Measurements from ENCODE around the gene RSPH10B2.
"Not testable (repeated sequence)": the region's sequence is repeated elsewhere in the genome, so short reads cannot be mapped to it uniquely, and the experiment has no call there.

The RSPH10B2 gene

DNA sequence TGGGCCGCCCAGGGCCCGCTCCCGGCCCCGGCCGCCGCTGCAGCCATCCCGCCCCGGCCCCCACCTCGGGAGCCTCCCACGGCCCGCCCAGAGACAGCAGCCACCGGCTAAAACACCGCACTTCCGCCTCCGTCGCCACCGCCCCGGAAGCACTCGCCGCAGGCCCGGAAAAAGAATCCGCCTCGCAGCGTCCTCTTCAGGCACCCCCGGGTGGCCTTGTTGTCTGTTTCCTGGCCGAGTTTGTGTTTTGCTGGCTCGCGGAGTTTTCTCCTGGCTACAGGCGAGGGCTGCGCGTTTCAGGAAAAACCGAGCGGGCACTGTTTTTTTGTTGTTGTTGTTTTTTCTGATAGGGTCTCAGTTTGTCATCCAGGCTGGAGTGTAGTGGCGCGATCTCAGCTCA, 72.2 kb downstream of the RSPH10B2 start, which contains the start of gene CCZ1B:
Gene CCZ1B, minus strand, starts transcription at position 125 of the 400 bp plus-strand sequence. Its CDS starts 78 bp downstream, at position 47.
- TF ChIP-seq, protein P1, sequence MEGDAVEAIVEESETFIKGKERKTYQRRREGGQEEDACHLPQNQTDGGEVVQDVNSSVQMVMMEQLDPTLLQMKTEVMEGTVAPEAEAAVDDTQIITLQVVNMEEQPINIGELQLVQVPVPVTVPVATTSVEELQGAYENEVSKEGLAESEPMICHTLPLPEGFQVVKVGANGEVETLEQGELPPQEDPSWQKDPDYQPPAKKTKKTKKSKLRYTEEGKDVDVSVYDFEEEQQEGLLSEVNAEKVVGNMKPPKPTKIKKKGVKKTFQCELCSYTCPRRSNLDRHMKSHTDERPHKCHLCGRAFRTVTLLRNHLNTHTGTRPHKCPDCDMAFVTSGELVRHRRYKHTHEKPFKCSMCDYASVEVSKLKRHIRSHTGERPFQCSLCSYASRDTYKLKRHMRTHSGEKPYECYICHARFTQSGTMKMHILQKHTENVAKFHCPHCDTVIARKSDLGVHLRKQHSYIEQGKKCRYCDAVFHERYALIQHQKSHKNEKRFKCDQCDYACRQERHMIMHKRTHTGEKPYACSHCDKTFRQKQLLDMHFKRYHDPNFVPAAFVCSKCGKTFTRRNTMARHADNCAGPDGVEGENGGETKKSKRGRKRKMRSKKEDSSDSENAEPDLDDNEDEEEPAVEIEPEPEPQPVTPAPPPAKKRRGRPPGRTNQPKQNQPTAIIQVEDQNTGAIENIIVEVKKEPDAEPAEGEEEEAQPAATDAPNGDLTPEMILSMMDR (IDR thresholded peaks at IDR 0.05; ENCODE audit: insufficient read depth, low read length, missing control alignments) = peak; percentile 39
- POLR2A ChIA-PET; DNase-seq (ENCODE audit: low read depth, low spot score); CTCF ChIA-PET: not testable (repeated sequence)
- peak within 1 kb of the TSS; percentile 58 for H3K4me3 ChIP-seq (ENCODE audit: low read depth, low read length)

DNA sequence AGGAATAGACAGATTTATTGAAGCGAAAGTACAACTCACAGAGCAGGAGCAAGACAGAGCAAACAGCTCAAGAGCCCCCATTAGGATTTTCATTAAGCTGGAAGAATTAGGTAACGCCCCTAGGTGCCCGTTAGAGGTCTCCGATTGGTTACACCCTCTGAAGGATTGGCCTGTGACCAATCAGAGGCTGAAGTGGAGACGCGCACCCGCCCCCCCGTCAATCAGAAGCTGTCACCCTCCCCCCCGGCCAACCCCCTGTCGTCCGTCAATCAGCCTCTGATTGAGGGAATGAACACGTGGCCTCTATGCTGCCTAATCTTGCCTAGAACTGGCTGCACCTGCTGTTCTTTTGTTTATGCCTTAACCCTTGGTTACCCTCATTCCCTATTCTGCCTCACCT, 73.3 kb downstream of the RSPH10B2 start:
- POLR2A ChIA-PET; DNase-seq (ENCODE audit: low read depth, low spot score); CTCF ChIA-PET; H3K4me3 ChIP-seq (ENCODE audit: low read depth, low read length): not testable (repeated sequence)

DNA sequence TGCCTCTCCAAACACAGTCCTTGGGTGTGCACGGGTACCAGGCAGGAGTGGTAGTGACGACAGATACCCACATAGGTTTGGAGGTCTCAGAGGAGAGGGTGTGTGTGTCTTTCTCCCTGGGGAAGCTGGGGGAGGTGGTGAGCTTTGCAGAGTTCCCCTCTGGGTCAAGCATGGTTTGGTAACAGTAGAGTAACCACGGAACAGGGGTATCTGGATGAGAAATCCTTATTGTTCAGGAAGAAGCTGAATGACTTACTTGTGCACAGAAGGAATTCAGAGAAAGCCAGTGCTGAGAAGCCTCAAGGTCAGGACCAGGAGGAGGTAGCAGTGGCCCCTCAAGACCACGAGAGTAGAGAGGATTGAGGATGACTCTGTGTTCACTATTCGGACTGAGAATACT, 75.7 kb downstream of the RSPH10B2 start:
- CTCF ChIA-PET; H3K4me3 ChIP-seq (ENCODE audit: low read depth, low read length); POLR2A ChIA-PET; DNase-seq (ENCODE audit: low read depth, low spot score): not testable (repeated sequence)

DNA sequence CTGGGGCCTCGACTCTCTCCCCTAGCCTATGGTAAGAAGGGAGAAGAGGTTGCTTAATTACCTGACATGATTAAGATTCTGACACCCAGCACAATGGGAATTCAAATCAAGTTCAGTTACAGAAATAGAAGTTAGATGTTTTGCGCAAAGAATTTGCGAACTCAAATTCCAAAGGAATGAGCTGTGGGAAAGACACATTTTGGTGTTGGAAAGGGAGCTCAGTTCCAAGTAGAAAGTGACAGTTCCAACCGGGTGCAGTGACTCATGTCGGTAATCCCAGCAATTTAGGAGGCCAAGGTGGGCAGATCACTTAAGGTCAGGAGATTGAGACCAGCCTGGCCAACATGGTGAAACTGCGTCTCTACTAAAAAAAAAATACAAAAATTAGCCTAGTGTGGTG, 76.1 kb downstream of the RSPH10B2 start:
- H3K4me3 ChIP-seq (ENCODE audit: low read depth, low read length); CTCF ChIA-PET; DNase-seq (ENCODE audit: low read depth, low spot score); POLR2A ChIA-PET: not testable (repeated sequence)

DNA sequence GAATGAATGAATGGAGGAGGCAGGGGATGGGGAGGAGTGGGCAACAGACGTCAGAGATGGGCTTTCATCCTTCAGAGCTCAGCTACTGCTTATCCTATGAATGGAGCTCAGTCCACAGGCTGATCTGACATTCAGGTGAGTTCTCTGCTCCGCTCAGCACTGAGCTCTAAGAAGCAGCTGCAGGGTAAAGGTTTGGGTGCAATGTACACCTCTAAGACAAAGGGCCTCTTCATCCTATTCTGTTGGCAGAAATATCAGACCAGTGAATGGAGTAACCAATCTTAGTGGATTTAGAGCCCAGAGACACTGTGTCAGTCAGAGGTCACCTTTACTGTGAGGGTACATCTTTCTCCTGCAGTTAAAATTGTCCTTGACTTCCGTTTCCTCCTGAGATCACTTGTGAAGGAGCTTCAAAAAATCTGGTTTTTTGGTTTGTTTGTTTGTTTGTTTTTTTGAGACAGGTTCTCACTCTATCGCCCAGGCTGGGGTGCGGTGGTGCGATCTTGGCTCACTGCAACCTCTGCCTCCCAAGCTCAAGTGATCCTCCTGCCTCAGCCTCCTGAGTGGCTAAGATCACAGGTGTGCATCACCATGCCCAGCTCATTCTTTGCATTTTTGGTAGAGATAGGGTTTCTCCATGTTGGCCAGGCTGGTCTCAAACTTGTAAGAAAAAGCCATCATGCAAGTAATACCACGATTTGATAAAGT, 77.3 kb downstream of the RSPH10B2 start:
- TF ChIP-seq, protein P1 (IDR thresholded peaks at IDR 0.05; ENCODE audit: insufficient read depth, low read length, missing control alignments) = no peak
- ChIA-PET CTCF (no interaction called here), POLR2A (no interaction called here)

DNA sequence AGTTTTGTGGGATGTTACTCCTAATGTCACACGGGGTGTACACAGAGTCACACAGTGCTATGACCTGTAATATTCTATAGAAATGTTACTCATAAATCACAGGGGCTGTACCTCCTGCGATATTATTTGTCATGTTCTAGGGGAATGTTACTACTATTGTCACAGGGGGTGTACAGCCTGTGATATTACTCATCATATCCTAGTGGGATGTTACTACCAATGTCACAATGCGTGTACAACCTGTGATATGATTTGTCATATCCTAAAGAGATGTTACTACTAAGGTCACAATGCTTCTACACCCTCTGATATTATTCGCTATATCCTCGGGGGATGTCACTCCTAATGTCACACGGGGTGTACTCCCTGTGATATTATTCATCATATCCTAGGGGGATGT, 79.7 kb downstream of the RSPH10B2 start:
- no peak for DNase-seq (ENCODE audit: low read depth, low spot score)
- CTCF ChIA-PET = no interaction called here
- TF ChIP-seq, protein P1 (IDR thresholded peaks at IDR 0.05; ENCODE audit: insufficient read depth, low read length, missing control alignments) = no peak
- H3K4me3 ChIP-seq (ENCODE audit: low read depth, low read length) = no peak overlapping the region
- POLR2A ChIA-PET = no interaction called here

More for the DNA sequence above, 77.3 kb downstream of the RSPH10B2 start:
- no peak for DNase-seq (ENCODE audit: low read depth, low spot score)
- no peak overlapping the region for H3K4me3 ChIP-seq (ENCODE audit: low read depth, low read length)

DNA sequence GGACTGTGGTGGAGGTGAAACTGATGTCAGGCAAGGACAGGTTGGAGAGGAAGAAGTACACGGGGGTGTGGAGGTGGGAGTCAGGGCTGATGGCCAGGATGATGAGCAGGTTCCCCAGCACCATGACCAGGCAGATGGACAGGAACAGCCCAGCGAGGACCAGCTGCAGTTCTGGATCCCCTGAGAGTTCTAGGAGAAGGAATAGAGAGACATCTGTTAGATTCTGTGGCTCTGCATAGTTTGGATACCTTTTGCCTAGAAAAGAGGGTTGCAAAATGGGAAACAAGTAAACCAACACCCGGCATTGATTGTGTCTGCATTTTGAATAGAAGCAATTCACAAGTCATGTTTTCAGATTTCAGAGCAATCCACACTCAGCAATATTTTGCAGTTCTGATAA, 81.6 kb downstream of the RSPH10B2 start:
- POLR2A ChIA-PET; H3K4me3 ChIP-seq (ENCODE audit: low read depth, low read length); CTCF ChIA-PET; DNase-seq (ENCODE audit: low read depth, low spot score): not testable (repeated sequence)

DNA sequence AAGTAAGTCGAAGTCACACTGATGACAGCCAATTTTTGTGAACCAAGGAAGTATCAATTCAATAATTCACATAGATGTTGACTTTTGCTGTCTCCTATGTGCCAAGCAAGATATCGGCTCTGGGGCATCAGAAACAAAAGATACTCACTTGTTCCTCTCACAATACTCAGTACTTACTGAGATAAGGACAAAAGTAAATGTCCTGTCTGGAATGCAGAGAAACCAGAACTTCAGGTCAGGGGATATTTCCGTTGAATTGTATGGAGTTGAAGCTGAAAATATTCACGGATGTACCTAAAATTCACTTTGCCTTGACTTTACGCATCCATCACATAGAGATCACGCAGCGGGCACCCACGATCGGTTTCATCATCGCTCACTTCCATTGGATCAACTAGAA, 83.2 kb downstream of the RSPH10B2 start:
- CTCF ChIA-PET; POLR2A ChIA-PET; H3K4me3 ChIP-seq (ENCODE audit: low read depth, low read length); DNase-seq (ENCODE audit: low read depth, low spot score): not testable (repeated sequence)

DNA sequence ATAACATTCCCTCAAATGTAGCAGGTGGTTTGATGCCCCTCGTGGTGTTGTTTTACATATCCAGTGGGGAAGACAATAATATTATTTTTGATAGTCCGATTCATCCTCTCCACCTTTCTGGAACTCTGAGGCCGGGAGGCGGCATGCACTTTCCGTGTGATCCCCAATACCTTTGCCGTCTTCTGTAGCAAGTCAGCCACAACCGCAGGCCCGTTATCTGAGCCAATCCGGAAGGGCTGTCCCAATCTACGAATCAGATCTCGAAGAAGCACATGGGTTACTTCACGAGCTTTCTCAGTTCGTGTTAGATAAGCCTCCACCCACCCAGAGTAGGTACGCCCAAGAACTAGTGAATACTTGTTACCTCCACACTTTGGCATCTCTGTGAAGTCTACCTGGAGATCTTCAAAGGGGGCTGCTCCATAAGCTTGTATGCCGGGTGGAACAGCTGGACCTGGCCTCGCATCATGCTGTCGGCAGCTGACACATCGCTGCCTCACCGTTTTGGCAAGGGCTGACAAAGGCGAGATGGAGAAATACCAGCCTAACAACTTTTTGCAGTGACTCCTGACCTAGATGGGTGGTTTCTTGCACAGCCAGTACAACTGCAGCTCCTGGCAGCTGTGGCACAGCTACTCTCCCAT, 88.5 kb downstream of the RSPH10B2 start:
- CTCF ChIA-PET; DNase-seq (ENCODE audit: low read depth, low spot score); POLR2A ChIA-PET; H3K4me3 ChIP-seq (ENCODE audit: low read depth, low read length): not testable (repeated sequence)

DNA sequence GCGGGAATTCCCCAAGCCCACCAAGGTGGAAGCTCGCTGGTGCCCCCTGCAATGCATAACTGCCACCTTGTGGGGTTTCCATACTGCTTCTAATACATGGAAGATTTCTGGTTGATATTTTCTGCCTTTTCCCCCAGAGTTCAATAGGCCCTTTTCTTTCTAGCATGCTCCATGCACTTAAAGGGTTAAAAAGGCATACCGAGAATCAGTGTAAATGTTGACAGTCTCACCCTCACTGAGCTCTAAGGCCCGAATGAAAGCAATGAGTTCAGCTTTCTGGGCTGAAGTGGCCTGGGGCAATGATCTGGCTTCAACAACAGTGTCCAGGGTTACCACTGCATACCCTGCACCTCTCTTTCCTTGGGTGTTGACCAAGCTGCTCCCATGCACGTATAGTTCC, 89.2 kb downstream of the RSPH10B2 start:
- H3K4me3 ChIP-seq (ENCODE audit: low read depth, low read length); POLR2A ChIA-PET; DNase-seq (ENCODE audit: low read depth, low spot score); CTCF ChIA-PET: not testable (repeated sequence)

DNA sequence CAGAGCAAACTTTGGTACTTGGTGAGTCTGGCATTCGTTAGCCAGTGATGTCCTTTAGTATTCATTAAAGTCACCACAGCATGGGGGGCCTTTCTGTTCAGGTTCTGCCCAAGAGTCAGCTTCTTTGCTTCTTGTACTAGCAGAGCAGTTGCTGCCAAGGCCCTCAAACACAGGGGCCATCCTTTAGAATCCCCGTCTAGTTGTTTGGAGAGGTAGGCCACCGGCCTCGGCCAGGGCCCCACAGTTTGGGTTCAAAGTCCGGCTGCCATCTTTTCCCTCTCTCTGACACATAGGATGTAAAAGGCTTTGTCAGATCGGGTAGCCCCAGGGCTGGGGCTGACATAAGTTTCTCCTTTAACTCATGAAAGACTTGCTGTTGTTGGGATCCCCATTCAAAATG, 89.8 kb downstream of the RSPH10B2 start:
- CTCF ChIA-PET; DNase-seq (ENCODE audit: low read depth, low spot score); POLR2A ChIA-PET; H3K4me3 ChIP-seq (ENCODE audit: low read depth, low read length): not testable (repeated sequence)

DNA sequence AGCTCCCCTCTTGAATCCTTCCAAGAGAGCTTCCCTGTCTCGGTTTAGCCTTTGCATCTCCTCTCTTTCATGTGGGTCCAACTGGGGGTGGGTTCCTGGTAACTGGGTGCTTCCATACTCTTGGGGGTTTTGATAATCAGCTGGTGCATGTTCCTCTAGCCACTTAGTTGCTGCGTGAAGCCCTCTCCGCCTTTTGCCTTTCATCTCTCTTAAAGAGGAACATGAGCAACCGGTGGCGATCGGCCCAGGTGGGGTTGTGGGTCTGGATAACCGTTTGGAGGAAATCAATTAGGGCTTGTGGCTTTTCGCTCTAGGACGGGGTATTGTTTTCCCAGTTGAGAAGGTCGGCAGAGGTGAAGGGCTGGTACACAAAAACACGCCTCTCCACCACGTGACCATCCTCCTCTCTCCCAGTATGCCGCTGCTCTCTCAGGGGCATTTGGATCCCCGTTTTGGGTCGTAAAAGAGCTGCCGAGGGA, 92.1 kb downstream of the RSPH10B2 start:
- CTCF ChIA-PET; H3K4me3 ChIP-seq (ENCODE audit: low read depth, low read length); POLR2A ChIA-PET; DNase-seq (ENCODE audit: low read depth, low spot score): not testable (repeated sequence)

DNA sequence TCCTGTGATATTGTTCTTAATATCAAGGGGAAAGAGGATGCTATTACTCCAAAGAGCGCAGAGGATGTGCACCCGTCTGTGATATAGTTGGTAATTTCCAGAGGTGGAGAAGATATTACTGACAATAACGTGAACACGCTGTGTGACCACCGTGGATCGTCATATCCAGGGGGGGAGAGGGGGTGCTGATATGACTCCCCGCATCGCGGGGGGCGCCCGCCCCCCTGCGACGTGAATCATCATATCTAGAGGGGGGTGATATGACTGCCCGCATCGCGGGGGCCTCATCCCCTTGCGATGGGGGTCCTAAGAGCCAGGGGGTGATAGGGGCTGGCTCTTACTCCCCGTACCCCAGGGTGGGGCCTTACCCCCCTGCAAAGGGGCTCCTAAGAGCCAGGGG, 93.8 kb downstream of the RSPH10B2 start:
- CTCF ChIA-PET; H3K4me3 ChIP-seq (ENCODE audit: low read depth, low read length); POLR2A ChIA-PET; DNase-seq (ENCODE audit: low read depth, low spot score): not testable (repeated sequence)

Measured in AG04449 (cell line).